EL (cell line): ENCODE results near the gene EPHA1.
"Not testable (repeated sequence)": the region's sequence is repeated elsewhere in the genome, so short reads cannot be mapped to it uniquely, and the experiment has no call there.

Experiments used
- DNase-seq: peaks from one replicate; pipeline ENCODE4 v3.0.0-alpha.2; 2016

The EPHA1 gene

GRCh38 chr7:143401265-143401664 lies 7.4 kb downstream of the EPHA1 start:
- no peak for DNase-seq

- no peak for DNase-seq
Observed at GRCh38 chr7:143399642-143400041, 9.0 kb downstream of the EPHA1 start.

- no peak for DNase-seq
Observed at GRCh38 chr7:143399151-143399550, 9.5 kb downstream of the EPHA1 start.

GRCh38 chr7:143398616-143399015 lies 10.0 kb downstream of the EPHA1 start:
- DNase-seq: no peak

- no peak for DNase-seq
Observed at GRCh38 chr7:143397710-143398530, 10.7 kb downstream of the EPHA1 start.

- peak; percentile 59 for DNase-seq
Observed at GRCh38 chr7:143396625-143397556, 11.8 kb downstream of the EPHA1 start.

- DNase-seq: no peak
Observed at GRCh38 chr7:143396182-143396581, 12.5 kb downstream of the EPHA1 start.

GRCh38 chr7:143395187-143396149 lies 13.2 kb downstream of the EPHA1 start:
- peak; percentile 23 for DNase-seq

GRCh38 chr7:143394777-143395176 lies 13.9 kb downstream of the EPHA1 start:
- DNase-seq: no peak

- DNase-seq: no peak
Observed at GRCh38 chr7:143394068-143394467, 14.6 kb downstream of the EPHA1 start.

- DNase-seq: peak; percentile 25
Observed at GRCh38 chr7:143393267-143394041, 15.2 kb downstream of the EPHA1 start.

- peak; percentile 12 for DNase-seq
Observed at GRCh38 chr7:143392875-143393266, 15.8 kb downstream of the EPHA1 start.

- not testable (repeated sequence) for DNase-seq
Observed at GRCh38 chr7:143392427-143392826, 16.2 kb downstream of the EPHA1 start.

- DNase-seq: peak; percentile 80
Observed at GRCh38 chr7:143391462-143392404, 16.9 kb downstream of the EPHA1 start.

- no peak for DNase-seq
Observed at GRCh38 chr7:143390773-143391317, 17.8 kb downstream of the EPHA1 start.

- DNase-seq: no peak
Observed at GRCh38 chr7:143390104-143390772, 18.4 kb downstream of the EPHA1 start.

GRCh38 chr7:143389316-143390103 lies 19.1 kb downstream of the EPHA1 start:
- peak; percentile 19 for DNase-seq

- DNase-seq: no peak
Observed at GRCh38 chr7:143388491-143389101, 20.1 kb downstream of the EPHA1 start.
